SK-N-SH treated with all-trans-retinoic acid at 6 μM for 48 hours (cell line): ENCODE results near the gene DOCK11.

ENCODE experiments used
- ATAC-seq: fragments of 200-7000 bp; cut with Tn5 transposase; 3 replicates; pipeline ENCODE4 v1.9.1; 2020; ENCODE audit warnings: mild to moderate bottlenecking, moderate library complexity
- ARNTL ChIP-seq: fragments of 450-650 bp; formaldehyde crosslinking; IDR thresholded peaks from 2 replicates; pipeline ENCODE4 v1.5.0; 2020; ENCODE audit warnings: low read depth, mild to moderate bottlenecking, moderate library complexity, borderline replicate concordance
- BACH2 ChIP-seq: fragments of 250-450 bp; sonication (Bioruptor Pico); IDR thresholded peaks from 2 replicates; pipeline ENCODE4 v1.9.0; 2021; ENCODE audit warnings: mild to moderate bottlenecking, borderline replicate concordance
- CSDC2 ChIP-seq: fragments of 250-450 bp; sonication (Bioruptor Pico); IDR thresholded peaks from 2 replicates; pipeline ENCODE4 v1.5.0; 2020; ENCODE audit warnings: mild to moderate bottlenecking, moderate library complexity
- CSRNP3 ChIP-seq: fragments of 250-450 bp; sonication (Bioruptor Pico); IDR thresholded peaks from 2 replicates; pipeline ENCODE4 v1.5.1; 2021; ENCODE audit warnings: mild to moderate bottlenecking, moderate library complexity
- ESRRG ChIP-seq: fragments of 250-450 bp; sonication (Bioruptor Pico); IDR thresholded peaks from 2 replicates; pipeline ENCODE4 v1.6.1; 2021; ENCODE audit warnings: mild to moderate bottlenecking
- OSR1 ChIP-seq: fragments of 250-450 bp; sonication (Bioruptor Pico); IDR thresholded peaks from 2 replicates; pipeline ENCODE4 v1.8.0; 2022; ENCODE audit warnings: moderate library complexity, mild to moderate bottlenecking, inconsistent platforms
- PATZ1 ChIP-seq: fragments of 250-450 bp; sonication (Bioruptor Pico); IDR thresholded peaks from 2 replicates; pipeline ENCODE4 v1.8.0; 2020; ENCODE audit warnings: mild to moderate bottlenecking, moderate library complexity, borderline replicate concordance
- POU6F1 ChIP-seq: fragments of 250-450 bp; sonication (Bioruptor Pico); IDR thresholded peaks from 2 replicates; pipeline ENCODE4 v1.8.0; 2021; ENCODE audit warnings: low read depth, mild to moderate bottlenecking, moderate library complexity, borderline replicate concordance
- PPARA ChIP-seq: fragments of 250-450 bp; sonication (Bioruptor Pico); IDR thresholded peaks from 2 replicates; pipeline ENCODE4 v1.5.0; 2020; ENCODE audit warnings: mild to moderate bottlenecking, borderline replicate concordance
- RARB ChIP-seq: fragments of 250-450 bp; sonication (Bioruptor Pico); IDR thresholded peaks from 2 replicates; pipeline ENCODE4 v1.8.0; 2021; ENCODE audit warnings: mild to moderate bottlenecking, moderate library complexity
- SNAI2 ChIP-seq: fragments of 250-450 bp; sonication (Bioruptor Pico); IDR thresholded peaks from 2 replicates; pipeline ENCODE4 v1.5.0; 2020; ENCODE audit warnings: mild to moderate bottlenecking, moderate library complexity
- TCF4 ChIP-seq: fragments of 250-450 bp; sonication (Bioruptor Pico); IDR thresholded peaks from 2 replicates; pipeline ENCODE4 v1.8.0; 2021; ENCODE audit warnings: mild to moderate bottlenecking, moderate library complexity, borderline replicate concordance
- TOX ChIP-seq: fragments of 250-450 bp; sonication (Bioruptor Pico); IDR thresholded peaks from 2 replicates; pipeline ENCODE4 v1.8.0; 2021; ENCODE audit warnings: mild to moderate bottlenecking, moderate library complexity, borderline replicate concordance
- TSHZ2 ChIP-seq: fragments of 250-450 bp; sonication (Bioruptor Pico); IDR thresholded peaks from 2 replicates; pipeline ENCODE4 v1.5.0; 2020; ENCODE audit warnings: mild to moderate bottlenecking, moderate library complexity
- ZC3H10 ChIP-seq: fragments of 250-450 bp; sonication (Bioruptor Pico); IDR thresholded peaks from 2 replicates; pipeline ENCODE4 v1.5.1; 2021; ENCODE audit warnings: mild to moderate bottlenecking, moderate library complexity
- ZFP3 ChIP-seq: fragments of 250-450 bp; sonication (Bioruptor Pico); IDR thresholded peaks from 2 replicates; pipeline ENCODE4 v1.5.0; 2020; ENCODE audit warnings: mild to moderate bottlenecking, moderate library complexity
- ZFP30 ChIP-seq: fragments of 450-650 bp; formaldehyde crosslinking; IDR thresholded peaks from 2 replicates; pipeline ENCODE4 v1.5.0; 2022; ENCODE audit warnings: mild to moderate bottlenecking, moderate library complexity
- ZNF565 ChIP-seq: fragments of 450-650 bp; formaldehyde crosslinking; conservative IDR thresholded peaks from 2 replicates; pipeline ENCODE4 v1.5.0; 2020; ENCODE audit warnings: low read depth, mild to moderate bottlenecking, moderate library complexity
- ZNF70 ChIP-seq: fragments of 450-650 bp; formaldehyde crosslinking; IDR thresholded peaks from 2 replicates; pipeline ENCODE4 v1.5.0; 2020; ENCODE audit warnings: mild to moderate bottlenecking, moderate library complexity
- ZNF8 ChIP-seq: fragments of 450-650 bp; formaldehyde crosslinking; IDR thresholded peaks from 2 replicates; pipeline ENCODE4 v1.5.0; 2020; ENCODE audit warnings: mild to moderate bottlenecking, moderate library complexity

Gene DOCK11

GRCh38 chrX:118503260-118504041, 7.8 kb downstream of the DOCK11 start (continued):
- no peak for TF ChIP-seq TSHZ2
- no peak for TF ChIP-seq RARB
- TF ChIP-seq PPARA (CRISPR knock-in tag) = no peak
- TF ChIP-seq TOX = no peak

GRCh38 chrX:118504581-118504980, 9.0 kb downstream of the DOCK11 start:
- no peak for ATAC-seq
- TF ChIP-seq OSR1 (CRISPR knock-in tag) (no peak), PATZ1 (CRISPR knock-in tag) (no peak), TSHZ2 (no peak), CSRNP3 (no peak), ZC3H10 (CRISPR knock-in tag) (no peak), SNAI2 (CRISPR knock-in tag) (no peak), CSDC2 (CRISPR knock-in tag) (no peak), BACH2 (CRISPR knock-in tag) (no peak), ZNF8 (no peak), ZNF565 (no peak), ZNF70 (CRISPR knock-in tag) (no peak)

- no peak for ATAC-seq
- no peak for TF ChIP-seq ZNF70 (CRISPR knock-in tag)
- no peak for TF ChIP-seq POU6F1 (CRISPR knock-in tag)
- no peak for TF ChIP-seq TCF4 (CRISPR knock-in tag)
- no peak for TF ChIP-seq ARNTL (CRISPR knock-in tag)
- no peak for TF ChIP-seq ZNF8
- no peak for TF ChIP-seq TSHZ2
- no peak for TF ChIP-seq SNAI2 (CRISPR knock-in tag)
- no peak for TF ChIP-seq PPARA (CRISPR knock-in tag)
- TF ChIP-seq ZFP3 = no peak
- no peak for TF ChIP-seq PATZ1 (CRISPR knock-in tag)
- no peak for TF ChIP-seq ZNF565
- TF ChIP-seq ESRRG = no peak
- TF ChIP-seq RARB = no peak
- TF ChIP-seq ZFP30 = no peak
- TF ChIP-seq ZC3H10 (CRISPR knock-in tag) = no peak
Measured at GRCh38 chrX:118506805-118507480, 11.3 kb downstream of the DOCK11 start.
